ENCODE results near the gene USP14. TPM values are rescaled to one million over a fixed set of nuclear protein-coding genes. Genes with fewer than 3 reads are reported as not detected.

Gene USP14
- total RNA-seq, 1 donor from 2014 or later, result 51.0 TPM

DNA sequence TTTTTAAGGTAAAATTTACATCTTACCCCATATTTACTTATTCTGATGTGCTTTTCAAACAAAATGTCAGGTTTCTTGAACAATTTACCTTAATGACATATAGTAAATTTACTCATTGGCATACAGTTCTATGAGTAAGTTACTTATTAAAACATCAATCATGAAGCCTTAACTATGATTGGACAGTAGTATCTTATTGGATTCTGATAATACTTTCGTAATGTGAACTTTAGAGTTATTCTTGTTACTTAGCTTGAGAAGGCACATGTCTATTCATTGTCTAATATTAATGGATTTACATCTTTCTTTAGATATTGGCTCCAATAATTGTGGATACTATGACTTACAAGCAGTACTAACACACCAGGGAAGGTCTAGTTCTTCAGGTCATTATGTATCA, 51.7 kb downstream of the USP14 start:
- DNase-seq, result no peak
- no peak overlapping the region for H3K4me3 ChIP-seq
- H3K36me3 ChIP-seq, result peaks cover 78% of the 10 kb centered on the region
- no peaks in the 10 kb centered on the region for H3K4me1 ChIP-seq
- no peaks in the 10 kb centered on the region for H3K27me3 ChIP-seq (ENCODE audit: low read depth)
- H3K27ac ChIP-seq (replicated peaks), result no peak overlapping the region
- intact Hi-C loops (cut with micrococcal nuclease), result no loop called here
- no peaks in the 10 kb centered on the region for H3K9me3 ChIP-seq (replicated peaks)
- TF ChIP-seq, protein P1, sequence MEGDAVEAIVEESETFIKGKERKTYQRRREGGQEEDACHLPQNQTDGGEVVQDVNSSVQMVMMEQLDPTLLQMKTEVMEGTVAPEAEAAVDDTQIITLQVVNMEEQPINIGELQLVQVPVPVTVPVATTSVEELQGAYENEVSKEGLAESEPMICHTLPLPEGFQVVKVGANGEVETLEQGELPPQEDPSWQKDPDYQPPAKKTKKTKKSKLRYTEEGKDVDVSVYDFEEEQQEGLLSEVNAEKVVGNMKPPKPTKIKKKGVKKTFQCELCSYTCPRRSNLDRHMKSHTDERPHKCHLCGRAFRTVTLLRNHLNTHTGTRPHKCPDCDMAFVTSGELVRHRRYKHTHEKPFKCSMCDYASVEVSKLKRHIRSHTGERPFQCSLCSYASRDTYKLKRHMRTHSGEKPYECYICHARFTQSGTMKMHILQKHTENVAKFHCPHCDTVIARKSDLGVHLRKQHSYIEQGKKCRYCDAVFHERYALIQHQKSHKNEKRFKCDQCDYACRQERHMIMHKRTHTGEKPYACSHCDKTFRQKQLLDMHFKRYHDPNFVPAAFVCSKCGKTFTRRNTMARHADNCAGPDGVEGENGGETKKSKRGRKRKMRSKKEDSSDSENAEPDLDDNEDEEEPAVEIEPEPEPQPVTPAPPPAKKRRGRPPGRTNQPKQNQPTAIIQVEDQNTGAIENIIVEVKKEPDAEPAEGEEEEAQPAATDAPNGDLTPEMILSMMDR (IDR thresholded peaks at IDR 0.05; ENCODE audit: borderline replicate concordance), result no peak

DNA sequence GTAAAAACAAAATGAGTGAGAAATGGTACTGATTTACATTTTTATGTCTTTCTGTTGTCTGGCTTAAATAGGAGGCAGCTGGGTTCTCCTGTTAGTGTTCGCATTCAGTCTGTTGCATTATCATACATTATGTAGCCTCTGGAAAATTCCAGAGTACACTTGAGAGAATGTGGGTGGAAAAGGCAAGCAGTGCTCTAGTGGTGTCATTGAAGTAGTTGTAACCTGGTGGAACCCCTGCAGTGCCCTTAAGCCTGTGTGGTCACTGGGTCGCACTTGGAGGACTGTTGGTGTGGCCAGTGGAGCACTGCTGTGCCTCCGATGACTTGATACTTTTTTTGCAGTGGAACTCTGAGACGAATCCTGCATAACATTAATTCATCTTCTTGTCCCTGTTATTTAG, 52.4 kb downstream of the USP14 start:
- H3K4me1 ChIP-seq, result no peaks in the 10 kb centered on the region
- intact Hi-C loops (cut with micrococcal nuclease), result no loop called here
- no peak for DNase-seq
- no peak overlapping the region for H3K27ac ChIP-seq (replicated peaks)
- H3K36me3 ChIP-seq, result peaks cover 78% of the 10 kb centered on the region
- no peaks in the 10 kb centered on the region for H3K9me3 ChIP-seq (replicated peaks)
- no peaks in the 10 kb centered on the region for H3K27me3 ChIP-seq (ENCODE audit: low read depth)
- no peak overlapping the region for H3K4me3 ChIP-seq
- TF ChIP-seq, protein P1 (IDR thresholded peaks at IDR 0.05; ENCODE audit: borderline replicate concordance), result no peak

DNA sequence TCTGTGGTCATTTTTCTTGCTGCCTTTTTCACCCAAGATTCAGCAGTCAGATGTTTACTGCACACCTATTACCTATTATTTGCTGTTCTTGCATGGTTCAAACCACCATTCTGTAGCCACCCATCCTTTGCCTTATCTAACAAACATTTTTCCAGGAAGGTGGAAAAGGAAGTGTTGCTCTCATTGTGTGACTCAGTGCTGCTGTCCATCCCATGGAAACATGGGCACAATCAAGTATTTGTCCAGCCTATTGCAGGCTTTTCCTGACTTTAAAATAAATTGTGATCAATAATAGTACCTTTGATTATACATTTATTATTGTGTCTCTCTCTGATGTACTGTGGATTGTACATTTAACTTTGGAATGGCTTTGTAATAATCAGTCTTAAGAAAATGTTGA, 53.2 kb downstream of the USP14 start:
- no peak for DNase-seq
- Histone ChIP-seq H3K27ac (replicated peaks) (no peak overlapping the region), H3K36me3 (peaks cover 78% of the 10 kb centered on the region), H3K4me1 (no peaks in the 10 kb centered on the region), H3K9me3 (replicated peaks) (no peaks in the 10 kb centered on the region), H3K4me3 (no peak overlapping the region), H3K27me3 (ENCODE audit: low read depth) (no peaks in the 10 kb centered on the region)
- intact Hi-C loops (cut with micrococcal nuclease), result no loop called here
- TF ChIP-seq, protein P1 (IDR thresholded peaks at IDR 0.05; ENCODE audit: borderline replicate concordance), result no peak

DNA sequence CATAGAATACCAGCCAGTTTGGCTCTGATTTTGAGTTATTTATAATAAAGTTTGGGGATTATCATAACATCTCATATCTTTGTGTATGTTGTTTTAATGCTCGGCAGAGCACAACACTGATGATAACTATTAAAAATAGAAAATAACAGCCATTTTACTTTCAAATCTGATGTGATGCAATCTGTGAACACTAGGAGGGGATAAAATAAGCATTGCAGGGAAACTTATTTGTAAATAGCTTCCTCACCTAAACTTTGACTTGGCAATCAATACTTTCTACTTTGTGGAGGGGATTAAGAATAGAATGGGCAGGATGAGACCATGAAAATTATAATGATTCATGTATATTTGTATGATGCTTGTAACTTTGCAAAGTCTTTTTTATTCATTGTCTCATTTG, 54.4 kb downstream of the USP14 start:
- Histone ChIP-seq H3K4me1 (no peaks in the 10 kb centered on the region), H3K36me3 (peaks cover 87% of the 10 kb centered on the region), H3K27ac (replicated peaks) (no peak overlapping the region), H3K9me3 (replicated peaks) (no peaks in the 10 kb centered on the region), H3K4me3 (no peak overlapping the region), H3K27me3 (ENCODE audit: low read depth) (no peaks in the 10 kb centered on the region)
- TF ChIP-seq, protein P1 (IDR thresholded peaks at IDR 0.05; ENCODE audit: borderline replicate concordance), result no peak
- intact Hi-C loops (cut with micrococcal nuclease), result no loop called here
- DNase-seq, result no peak

DNA sequence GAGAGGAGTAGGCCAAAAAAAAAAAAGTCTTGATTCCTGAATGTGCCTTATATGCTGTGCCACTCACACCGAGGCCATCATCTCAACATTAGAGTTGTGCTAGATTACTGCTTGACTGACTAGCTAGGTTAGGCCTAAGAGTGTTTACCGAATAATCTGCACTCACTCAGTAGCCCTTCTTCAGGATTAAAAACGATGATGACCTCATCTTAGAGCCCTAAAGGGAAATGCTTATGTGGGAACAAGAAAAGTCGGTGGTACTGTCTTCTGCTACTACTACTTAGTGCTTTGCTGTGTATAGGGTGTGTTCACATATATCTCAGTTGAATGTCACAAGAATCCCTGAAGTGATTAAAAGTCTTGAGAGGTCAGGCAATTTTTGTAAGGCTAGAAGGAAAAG, 55.1 kb downstream of the USP14 start:
- no peaks in the 10 kb centered on the region for H3K4me1 ChIP-seq
- no peaks in the 10 kb centered on the region for H3K27me3 ChIP-seq (ENCODE audit: low read depth)
- H3K9me3 ChIP-seq (replicated peaks), result no peaks in the 10 kb centered on the region
- H3K36me3 ChIP-seq, result peaks cover 92% of the 10 kb centered on the region
- TF ChIP-seq, protein P1 (IDR thresholded peaks at IDR 0.05; ENCODE audit: borderline replicate concordance), result no peak
- no peak overlapping the region for H3K4me3 ChIP-seq
- intact Hi-C loops (cut with micrococcal nuclease), result no loop called here
- DNase-seq, result no peak
- H3K27ac ChIP-seq (replicated peaks), result no peak overlapping the region

DNA sequence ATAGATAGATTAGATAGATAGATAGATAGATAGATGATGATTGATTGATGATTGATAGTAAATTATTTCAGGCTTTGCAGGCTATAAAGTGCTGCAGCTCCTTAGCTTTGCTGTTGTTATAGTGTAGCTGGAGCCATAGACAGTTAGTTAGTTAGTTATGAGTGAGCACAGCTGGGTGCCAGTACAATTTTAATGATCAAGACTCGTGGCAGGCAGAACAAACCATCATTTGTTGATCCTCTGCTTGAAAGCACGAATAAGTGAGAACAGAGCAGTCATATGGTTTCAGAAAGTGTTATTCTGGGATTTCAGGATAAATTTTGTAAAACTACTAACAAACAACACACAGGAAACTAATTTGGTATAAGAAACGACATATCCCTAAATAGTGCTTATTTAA, 55.6 kb downstream of the USP14 start:
- TF ChIP-seq, protein P1 (IDR thresholded peaks at IDR 0.05; ENCODE audit: borderline replicate concordance), result no peak
- Histone ChIP-seq H3K9me3 (replicated peaks) (no peaks in the 10 kb centered on the region), H3K36me3 (peaks cover 92% of the 10 kb centered on the region), H3K4me1 (no peaks in the 10 kb centered on the region), H3K27me3 (ENCODE audit: low read depth) (no peaks in the 10 kb centered on the region), H3K27ac (replicated peaks) (no peak overlapping the region), H3K4me3 (no peak overlapping the region)
- no peak for DNase-seq
- intact Hi-C loops (cut with micrococcal nuclease), result no loop called here
